Upper lobe of right lung (tissue), 1 donor: ENCODE results near the gene TMTC1. TPM values are rescaled to one million over a fixed set of nuclear protein-coding genes. Genes with fewer than 3 reads are reported as not detected.
A peak's percentile ranks its signal among the peaks of the same experiment; 100 is the strongest.

Experiments used
- ATAC-seq: fragments of 200-7000 bp; cut with Tn5 transposase; one replicate; pipeline ENCODE4 v1.9.1; 2020; ENCODE audit warnings: mild to moderate bottlenecking, moderate library complexity
- DNase-seq: peaks from one replicate; pipeline ENCODE4 v3.0.0-alpha.2; 2020
- H3K27ac ChIP-seq: fragments of 200-600 bp; one replicate; pipeline ENCODE4 v1.8.0; 2022
- H3K27me3 ChIP-seq: fragments of 200-600 bp; one replicate; pipeline ENCODE4 v1.8.0; 2022; ENCODE audit warnings: mild to moderate bottlenecking
- H3K36me3 ChIP-seq: fragments of 200-600 bp; one replicate; pipeline ENCODE4 v1.8.0; 2022
- H3K4me1 ChIP-seq: fragments of 200-600 bp; one replicate; pipeline ENCODE4 v1.8.0; 2022
- H3K4me3 ChIP-seq: fragments of 200-600 bp; one replicate; pipeline ENCODE4 v1.8.0; 2022; ENCODE audit warnings: mild to moderate bottlenecking
- H3K9me3 ChIP-seq: fragments of 200-600 bp; one replicate; pipeline ENCODE4 v1.8.0; 2022
- intact Hi-C: fragments of 100-400 bp; cut with DNase I; formaldehyde crosslinking; loops from one replicate; pipeline ENCODE4 v1.11.0; 2022
- total RNA-seq: library from RNA; stranded (reverse); fragmentation: NEBNext Ultra II Directional; extraction: Animal tissue kit (Norgen Biotek cat#: 25700); gene quantifications from one replicate; pipeline ENCODE4 v1.2.1, GENCODE V29; 2021
- TF ChIP-seq, protein P1 (sequence below): fragments of 200-600 bp; IDR thresholded peaks from one replicate; pipeline ENCODE4 v1.8.0; 2022; ENCODE audit warnings: antibody characterized with exemption
- donor health status: DM: no; HTN: yes; CAD: no; lungs with severe emphysema.

TMTC1 gene
- total RNA-seq, 1 donor from 2014 or later, result 37.4 TPM

DNA sequence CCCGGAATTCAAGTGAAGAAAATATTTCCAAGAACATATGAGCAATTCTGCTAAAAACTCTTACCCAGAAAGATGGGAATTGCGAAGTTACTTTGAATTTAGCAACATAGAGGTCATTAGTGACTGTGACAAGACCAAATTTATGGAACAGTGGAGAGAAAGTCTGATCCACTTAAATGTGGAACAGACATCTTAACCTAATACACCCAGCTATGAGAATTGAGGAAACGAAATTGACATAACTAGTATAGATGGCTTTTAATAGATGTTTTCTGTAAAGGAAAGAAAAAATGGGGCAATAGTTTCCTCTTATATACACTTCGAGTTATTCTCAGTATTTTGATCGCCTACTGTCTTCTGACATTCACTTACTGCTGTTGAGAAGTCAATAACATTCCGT is 290.9 kb downstream of the TMTC1 start:
- H3K9me3 ChIP-seq, result no peaks in the 10 kb centered on the region
- no peak overlapping the region for H3K4me3 ChIP-seq
- ATAC-seq (peak; percentile 68), DNase-seq (no peak)
- intact Hi-C loops, result no loop called here
- no peaks in the 10 kb centered on the region for H3K27me3 ChIP-seq
- no peaks in the 10 kb centered on the region for H3K4me1 ChIP-seq
- no peaks in the 10 kb centered on the region for H3K36me3 ChIP-seq
- no peak overlapping the region for H3K27ac ChIP-seq
- TF ChIP-seq, protein P1, sequence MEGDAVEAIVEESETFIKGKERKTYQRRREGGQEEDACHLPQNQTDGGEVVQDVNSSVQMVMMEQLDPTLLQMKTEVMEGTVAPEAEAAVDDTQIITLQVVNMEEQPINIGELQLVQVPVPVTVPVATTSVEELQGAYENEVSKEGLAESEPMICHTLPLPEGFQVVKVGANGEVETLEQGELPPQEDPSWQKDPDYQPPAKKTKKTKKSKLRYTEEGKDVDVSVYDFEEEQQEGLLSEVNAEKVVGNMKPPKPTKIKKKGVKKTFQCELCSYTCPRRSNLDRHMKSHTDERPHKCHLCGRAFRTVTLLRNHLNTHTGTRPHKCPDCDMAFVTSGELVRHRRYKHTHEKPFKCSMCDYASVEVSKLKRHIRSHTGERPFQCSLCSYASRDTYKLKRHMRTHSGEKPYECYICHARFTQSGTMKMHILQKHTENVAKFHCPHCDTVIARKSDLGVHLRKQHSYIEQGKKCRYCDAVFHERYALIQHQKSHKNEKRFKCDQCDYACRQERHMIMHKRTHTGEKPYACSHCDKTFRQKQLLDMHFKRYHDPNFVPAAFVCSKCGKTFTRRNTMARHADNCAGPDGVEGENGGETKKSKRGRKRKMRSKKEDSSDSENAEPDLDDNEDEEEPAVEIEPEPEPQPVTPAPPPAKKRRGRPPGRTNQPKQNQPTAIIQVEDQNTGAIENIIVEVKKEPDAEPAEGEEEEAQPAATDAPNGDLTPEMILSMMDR, result no peak

DNA sequence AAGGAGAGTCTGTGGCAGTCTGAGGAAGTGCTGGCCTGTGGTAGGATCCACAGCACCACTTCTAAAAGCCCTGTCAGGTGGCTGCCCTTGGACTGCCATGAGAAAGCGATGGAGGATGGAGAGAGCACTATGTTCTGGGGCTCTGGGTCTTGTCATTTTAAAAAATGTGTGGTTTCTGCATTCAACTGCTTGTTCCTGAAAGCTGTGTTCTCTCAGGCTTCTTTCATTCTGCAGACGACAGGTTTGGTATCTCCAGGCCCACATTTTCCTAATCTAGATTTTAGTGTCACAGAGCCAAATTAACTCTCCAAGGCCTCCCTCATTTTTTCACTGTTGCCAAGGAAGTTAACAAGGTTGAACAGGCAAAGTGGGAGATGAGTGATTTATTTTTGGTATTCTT is 296.8 kb downstream of the TMTC1 start:
- Histone ChIP-seq H3K4me3 (no peak overlapping the region), H3K27me3 (no peaks in the 10 kb centered on the region), H3K9me3 (no peaks in the 10 kb centered on the region), H3K36me3 (no peaks in the 10 kb centered on the region), H3K27ac (no peak overlapping the region), H3K4me1 (no peaks in the 10 kb centered on the region)
- DNase-seq (no peak), ATAC-seq (no peak)
- TF ChIP-seq, protein P1, result no peak
- intact Hi-C loops, result no loop called here

DNA sequence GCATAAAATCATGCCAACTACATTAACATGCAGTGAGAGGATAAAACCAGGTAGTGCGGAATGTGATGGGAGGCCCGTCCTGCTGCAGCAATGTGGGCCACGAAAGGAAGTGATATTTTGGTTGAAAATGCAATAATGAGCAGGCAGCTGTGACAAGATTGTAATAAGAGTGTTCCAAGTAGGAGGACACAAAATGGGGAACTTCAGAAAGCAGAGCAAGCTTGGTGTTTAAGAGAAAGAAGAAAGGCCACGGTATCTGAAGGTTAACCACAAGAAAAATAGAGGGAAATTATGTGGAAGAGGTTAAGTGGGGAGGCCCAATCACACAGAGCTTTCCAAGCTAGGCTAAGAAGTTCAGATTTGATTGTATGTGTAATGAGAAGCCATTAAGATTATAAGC is 320.5 kb downstream of the TMTC1 start:
- no peaks in the 10 kb centered on the region for H3K27me3 ChIP-seq
- H3K9me3 ChIP-seq, result no peaks in the 10 kb centered on the region
- no peak for ATAC-seq
- H3K4me3 ChIP-seq, result no peak overlapping the region
- TF ChIP-seq, protein P1, result no peak
- H3K4me1 ChIP-seq, result no peaks in the 10 kb centered on the region
- no peak overlapping the region for H3K27ac ChIP-seq
- intact Hi-C loops, result no loop called here
- DNase-seq, result no peak
- no peaks in the 10 kb centered on the region for H3K36me3 ChIP-seq

DNA sequence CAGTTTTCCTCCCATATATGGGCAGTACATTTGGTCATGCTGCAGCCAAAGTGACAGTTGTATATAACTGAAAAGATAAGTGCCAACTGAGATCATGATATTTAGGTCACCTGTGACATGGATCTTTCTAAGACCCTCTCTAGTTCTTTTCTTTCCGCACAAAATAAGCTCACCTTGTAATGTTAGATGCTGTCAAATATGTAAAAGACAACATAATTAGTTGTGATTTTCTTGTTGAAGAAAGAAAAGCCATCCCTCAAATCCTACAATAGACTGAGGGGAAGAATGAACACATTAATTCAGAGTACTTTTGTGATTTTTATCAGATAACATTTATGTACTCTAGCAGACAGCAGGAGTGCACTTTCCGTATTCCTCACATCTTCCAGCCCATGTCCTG is 323.7 kb downstream of the TMTC1 start:
- DNase-seq, result no peak
- no peaks in the 10 kb centered on the region for H3K9me3 ChIP-seq
- no peaks in the 10 kb centered on the region for H3K27me3 ChIP-seq
- no peaks in the 10 kb centered on the region for H3K36me3 ChIP-seq
- H3K4me1 ChIP-seq, result no peaks in the 10 kb centered on the region
- TF ChIP-seq, protein P1, result no peak
- intact Hi-C loops, result no loop called here
- no peak for ATAC-seq
- no peak overlapping the region for H3K4me3 ChIP-seq
- no peak overlapping the region for H3K27ac ChIP-seq

DNA sequence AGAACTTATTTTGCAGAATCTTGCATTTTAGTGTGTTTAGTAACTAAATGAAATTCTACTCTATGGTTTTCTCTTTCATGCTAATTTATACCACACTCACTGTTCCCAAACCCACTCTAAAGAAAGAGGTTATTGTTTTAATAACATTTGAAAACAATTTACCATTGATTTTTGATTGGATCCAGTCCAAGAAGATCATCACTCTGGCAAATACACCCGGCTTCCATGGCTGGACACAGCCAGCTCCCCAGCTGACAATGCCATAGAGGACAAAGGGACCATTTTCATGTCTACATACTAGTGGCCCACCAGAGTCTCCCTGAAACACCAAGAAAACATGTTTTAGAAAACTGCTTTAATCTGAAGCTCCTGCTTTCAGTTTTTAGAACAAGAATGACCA is 328.7 kb downstream of the TMTC1 start:
- Histone ChIP-seq H3K4me3 (no peak overlapping the region), H3K27ac (no peak overlapping the region), H3K36me3 (no peaks in the 10 kb centered on the region), H3K27me3 (no peaks in the 10 kb centered on the region), H3K9me3 (no peaks in the 10 kb centered on the region), H3K4me1 (no peaks in the 10 kb centered on the region)
- no peak for ATAC-seq
- intact Hi-C loops, result no loop called here
- TF ChIP-seq, protein P1, result no peak
- no peak for DNase-seq

DNA sequence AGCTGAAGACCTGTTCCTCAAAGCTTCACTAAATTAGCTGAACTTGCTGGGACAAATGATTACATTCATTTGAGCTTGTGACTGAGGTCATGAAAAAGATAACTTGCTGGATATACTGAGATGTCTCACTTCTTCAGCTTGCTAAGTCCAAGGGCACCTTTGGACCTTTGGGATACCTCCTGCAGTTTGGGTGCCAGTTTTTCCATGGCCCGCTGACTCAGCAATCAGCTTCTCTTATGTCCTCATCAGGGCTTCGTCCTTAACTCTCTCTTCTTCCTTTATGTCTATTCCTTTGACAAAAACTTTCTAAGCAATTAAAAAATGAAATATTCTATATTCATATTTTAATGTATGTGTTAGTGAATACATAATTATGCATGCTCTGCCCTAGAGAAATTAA is 331.9 kb downstream of the TMTC1 start:
- intact Hi-C loops, result no loop called here
- H3K4me3 ChIP-seq, result no peak overlapping the region
- H3K4me1 ChIP-seq, result no peaks in the 10 kb centered on the region
- no peaks in the 10 kb centered on the region for H3K27me3 ChIP-seq
- no peak overlapping the region for H3K27ac ChIP-seq
- no peaks in the 10 kb centered on the region for H3K9me3 ChIP-seq
- no peak for ATAC-seq
- H3K36me3 ChIP-seq, result no peaks in the 10 kb centered on the region
- TF ChIP-seq, protein P1, result no peak
- no peak for DNase-seq
